ENCODE results near the gene HNRNPUL1. TPM values are rescaled to one million over a fixed set of nuclear protein-coding genes. Genes with fewer than 3 reads are reported as not detected.

HNRNPUL1 gene
- total and polyA plus RNA-seq, 2 experiments from 2014 or later, result 204 to 207 TPM

GRCh38 chr19:41245843-41246242 lies 18.3 kb upstream of the HNRNPUL1 start (continued):
- TF ChIP-seq, protein P1, sequence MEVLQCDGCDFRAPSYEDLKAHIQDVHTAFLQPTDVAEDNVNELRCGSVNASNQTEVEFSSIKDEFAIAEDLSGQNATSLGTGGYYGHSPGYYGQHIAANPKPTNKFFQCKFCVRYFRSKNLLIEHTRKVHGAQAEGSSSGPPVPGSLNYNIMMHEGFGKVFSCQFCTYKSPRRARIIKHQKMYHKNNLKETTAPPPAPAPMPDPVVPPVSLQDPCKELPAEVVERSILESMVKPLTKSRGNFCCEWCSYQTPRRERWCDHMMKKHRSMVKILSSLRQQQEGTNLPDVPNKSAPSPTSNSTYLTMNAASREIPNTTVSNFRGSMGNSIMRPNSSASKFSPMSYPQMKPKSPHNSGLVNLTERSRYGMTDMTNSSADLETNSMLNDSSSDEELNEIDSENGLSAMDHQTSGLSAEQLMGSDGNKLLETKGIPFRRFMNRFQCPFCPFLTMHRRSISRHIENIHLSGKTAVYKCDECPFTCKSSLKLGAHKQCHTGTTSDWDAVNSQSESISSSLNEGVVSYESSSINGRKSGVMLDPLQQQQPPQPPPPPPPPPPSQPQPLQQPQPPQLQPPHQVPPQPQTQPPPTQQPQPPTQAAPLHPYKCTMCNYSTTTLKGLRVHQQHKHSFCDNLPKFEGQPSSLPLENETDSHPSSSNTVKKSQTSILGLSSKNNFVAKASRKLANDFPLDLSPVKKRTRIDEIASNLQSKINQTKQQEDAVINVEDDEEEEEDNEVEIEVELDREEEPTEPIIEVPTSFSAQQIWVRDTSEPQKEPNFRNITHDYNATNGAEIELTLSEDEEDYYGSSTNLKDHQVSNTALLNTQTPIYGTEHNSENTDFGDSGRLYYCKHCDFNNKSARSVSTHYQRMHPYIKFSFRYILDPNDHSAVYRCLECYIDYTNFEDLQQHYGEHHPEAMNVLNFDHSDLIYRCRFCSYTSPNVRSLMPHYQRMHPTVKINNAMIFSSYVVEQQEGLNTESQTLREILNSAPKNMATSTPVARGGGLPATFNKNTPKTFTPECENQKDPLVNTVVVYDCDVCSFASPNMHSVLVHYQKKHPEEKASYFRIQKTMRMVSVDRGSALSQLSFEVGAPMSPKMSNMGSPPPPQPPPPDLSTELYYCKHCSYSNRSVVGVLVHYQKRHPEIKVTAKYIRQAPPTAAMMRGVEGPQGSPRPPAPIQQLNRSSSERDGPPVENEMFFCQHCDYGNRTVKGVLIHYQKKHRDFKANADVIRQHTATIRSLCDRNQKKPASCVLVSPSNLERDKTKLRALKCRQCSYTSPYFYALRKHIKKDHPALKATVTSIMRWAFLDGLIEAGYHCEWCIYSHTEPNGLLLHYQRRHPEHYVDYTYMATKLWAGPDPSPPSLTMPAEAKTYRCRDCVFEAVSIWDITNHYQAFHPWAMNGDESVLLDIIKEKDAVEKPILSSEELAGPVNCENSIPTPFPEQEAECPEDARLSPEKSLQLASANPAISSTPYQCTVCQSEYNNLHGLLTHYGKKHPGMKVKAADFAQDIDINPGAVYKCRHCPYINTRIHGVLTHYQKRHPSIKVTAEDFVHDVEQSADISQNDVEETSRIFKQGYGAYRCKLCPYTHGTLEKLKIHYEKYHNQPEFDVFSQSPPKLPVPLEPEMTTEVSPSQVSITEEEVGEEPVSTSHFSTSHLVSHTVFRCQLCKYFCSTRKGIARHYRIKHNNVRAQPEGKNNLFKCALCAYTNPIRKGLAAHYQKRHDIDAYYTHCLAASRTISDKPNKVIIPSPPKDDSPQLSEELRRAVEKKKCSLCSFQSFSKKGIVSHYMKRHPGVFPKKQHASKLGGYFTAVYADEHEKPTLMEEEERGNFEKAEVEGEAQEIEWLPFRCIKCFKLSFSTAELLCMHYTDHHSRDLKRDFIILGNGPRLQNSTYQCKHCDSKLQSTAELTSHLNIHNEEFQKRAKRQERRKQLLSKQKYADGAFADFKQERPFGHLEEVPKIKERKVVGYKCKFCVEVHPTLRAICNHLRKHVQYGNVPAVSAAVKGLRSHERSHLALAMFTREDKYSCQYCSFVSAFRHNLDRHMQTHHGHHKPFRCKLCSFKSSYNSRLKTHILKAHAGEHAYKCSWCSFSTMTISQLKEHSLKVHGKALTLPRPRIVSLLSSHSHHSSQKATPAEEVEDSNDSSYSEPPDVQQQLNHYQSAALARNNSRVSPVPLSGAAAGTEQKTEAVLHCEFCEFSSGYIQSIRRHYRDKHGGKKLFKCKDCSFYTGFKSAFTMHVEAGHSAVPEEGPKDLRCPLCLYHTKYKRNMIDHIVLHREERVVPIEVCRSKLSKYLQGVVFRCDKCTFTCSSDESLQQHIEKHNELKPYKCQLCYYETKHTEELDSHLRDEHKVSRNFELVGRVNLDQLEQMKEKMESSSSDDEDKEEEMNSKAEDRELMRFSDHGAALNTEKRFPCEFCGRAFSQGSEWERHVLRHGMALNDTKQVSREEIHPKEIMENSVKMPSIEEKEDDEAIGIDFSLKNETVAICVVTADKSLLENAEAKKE (CRISPR knock-in tag; IDR thresholded peaks at IDR 0.05), result no peak
- no peak for TF ChIP-seq ZNF114 (CRISPR knock-in tag; IDR thresholded peaks at IDR 0.05)
- TF ChIP-seq, protein P2, sequence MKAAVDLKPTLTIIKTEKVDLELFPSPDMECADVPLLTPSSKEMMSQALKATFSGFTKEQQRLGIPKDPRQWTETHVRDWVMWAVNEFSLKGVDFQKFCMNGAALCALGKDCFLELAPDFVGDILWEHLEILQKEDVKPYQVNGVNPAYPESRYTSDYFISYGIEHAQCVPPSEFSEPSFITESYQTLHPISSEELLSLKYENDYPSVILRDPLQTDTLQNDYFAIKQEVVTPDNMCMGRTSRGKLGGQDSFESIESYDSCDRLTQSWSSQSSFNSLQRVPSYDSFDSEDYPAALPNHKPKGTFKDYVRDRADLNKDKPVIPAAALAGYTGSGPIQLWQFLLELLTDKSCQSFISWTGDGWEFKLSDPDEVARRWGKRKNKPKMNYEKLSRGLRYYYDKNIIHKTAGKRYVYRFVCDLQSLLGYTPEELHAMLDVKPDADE (IDR thresholded peaks at IDR 0.05), result no peak
- no peak for TF ChIP-seq STAT1 (IDR thresholded peaks at IDR 0.05; ENCODE audit: unreplicated experiment)
- TF ChIP-seq EZH2phosphoT487 (IDR thresholded peaks at IDR 0.05; ENCODE audit: unreplicated experiment), result no peak
- TF ChIP-seq JUNB (IDR thresholded peaks at IDR 0.05; ENCODE audit: unreplicated experiment), result no peak

GRCh38 chr19:41248895-41249294 lies 15.3 kb upstream of the HNRNPUL1 start:
- H3K36me3 Mint-ChIP-seq (ENCODE audit: low read depth), result peaks cover 55% of the 10 kb centered on the region

More at GRCh38 chr19:41248895-41249294, 15.3 kb upstream of the HNRNPUL1 start:
- H3K27ac ChIP-seq (ENCODE audit: low read depth), result 0 out of 2 replicates have a peak overlapping the region, but pooled peaks have one; percentile 14
- Mint-ChIP-seq H3K27ac (no peak overlapping the region), H3K4me3 (no peak overlapping the region), H3K4me1 (no peaks in the 10 kb centered on the region), H3K27me3 (ENCODE audit: insufficient read depth, low read depth, poor library complexity) (peaks cover 12% of the 10 kb centered on the region), H3K9me3 (no peaks in the 10 kb centered on the region)
- H3K4me2 ChIP-seq, result no peak overlapping the region
- H3K4me1 ChIP-seq (ENCODE audit: insufficient read depth), result no peaks in the 10 kb centered on the region
- peaks cover 7% of the 10 kb centered on the region; the same call in 1 of the 2 replicates for H3K36me3 ChIP-seq (ENCODE audit: insufficient read depth)
- peak; percentile 88 for ATAC-seq
- peak; percentile 45 for DNase-seq (ENCODE audit: low spot score)
- H3K4me3 ChIP-seq, result no peak overlapping the region
- no peaks in the 10 kb centered on the region for H3K79me2 ChIP-seq (replicated peaks; ENCODE audit: insufficient read depth)
- no peaks in the 10 kb centered on the region for H3K9me2 ChIP-seq (ENCODE audit: insufficient read depth)
- TF ChIP-seq, protein P1 (CRISPR knock-in tag; IDR thresholded peaks at IDR 0.05), result no peak
- no peak overlapping the region for H2AFZ ChIP-seq
- H3F3A ChIP-seq (replicated peaks; ENCODE audit: low read depth), result no peaks in the 10 kb centered on the region
- no peaks in the 10 kb centered on the region for H3K27me3 ChIP-seq (ENCODE audit: insufficient read depth)
- H4K20me1 ChIP-seq (replicated peaks; ENCODE audit: insufficient read depth), result no peaks in the 10 kb centered on the region
